Transverse colon (tissue), 4 donors: Measurements from ENCODE around the gene KRTAP12-2.

Experiments
- EP300 ChIP-seq: sonication (generic); formaldehyde crosslinking; IDR thresholded peaks from one replicate; pipeline ENCODE4 v1.6.1; 2017; ENCODE audit warnings: antibody characterized with exemption, low read depth
- POLR2A ChIP-seq: fragments of 450-650 bp; IDR thresholded peaks from one replicate; pipeline ENCODE4 v1.6.1; 2016; ENCODE audit warnings: antibody characterized with exemption, mild to moderate bottlenecking, moderate library complexity
- POLR2AphosphoS5 ChIP-seq, 3 donors: sonication (generic); formaldehyde crosslinking; IDR thresholded peaks; one replicate each; pipeline ENCODE4 v1.6.1; 2016; ENCODE audit warnings: antibody characterized with exemption in 3 of 3
- TF ChIP-seq, protein P1 (sequence below), 5 experiments: fragments of 200-600 bp in 3 of 5; fragments of 450-650 bp in 2 of 5; sonication (generic) in 3 of 5; IDR thresholded peaks; 1 replicate in 2 of 5; 2 replicates in 3 of 5; pipeline ENCODE4 v1.5.1; 2016 to 2017; ENCODE audit warnings: antibody characterized with exemption in 5 of 5, inconsistent platforms in 3 of 5, mild to moderate bottlenecking in 2 of 5, moderate library complexity in 1 of 5

- TF ChIP-seq POLR2A (no peak), EP300 (no peak), POLR2AphosphoS5 (IDR thresholded peaks at IDR 0.05) (no peak)
- TF ChIP-seq, protein P1, sequence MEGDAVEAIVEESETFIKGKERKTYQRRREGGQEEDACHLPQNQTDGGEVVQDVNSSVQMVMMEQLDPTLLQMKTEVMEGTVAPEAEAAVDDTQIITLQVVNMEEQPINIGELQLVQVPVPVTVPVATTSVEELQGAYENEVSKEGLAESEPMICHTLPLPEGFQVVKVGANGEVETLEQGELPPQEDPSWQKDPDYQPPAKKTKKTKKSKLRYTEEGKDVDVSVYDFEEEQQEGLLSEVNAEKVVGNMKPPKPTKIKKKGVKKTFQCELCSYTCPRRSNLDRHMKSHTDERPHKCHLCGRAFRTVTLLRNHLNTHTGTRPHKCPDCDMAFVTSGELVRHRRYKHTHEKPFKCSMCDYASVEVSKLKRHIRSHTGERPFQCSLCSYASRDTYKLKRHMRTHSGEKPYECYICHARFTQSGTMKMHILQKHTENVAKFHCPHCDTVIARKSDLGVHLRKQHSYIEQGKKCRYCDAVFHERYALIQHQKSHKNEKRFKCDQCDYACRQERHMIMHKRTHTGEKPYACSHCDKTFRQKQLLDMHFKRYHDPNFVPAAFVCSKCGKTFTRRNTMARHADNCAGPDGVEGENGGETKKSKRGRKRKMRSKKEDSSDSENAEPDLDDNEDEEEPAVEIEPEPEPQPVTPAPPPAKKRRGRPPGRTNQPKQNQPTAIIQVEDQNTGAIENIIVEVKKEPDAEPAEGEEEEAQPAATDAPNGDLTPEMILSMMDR (IDR thresholded peaks at IDR 0.05): no peak
Observed at GRCh38 chr21:44658913-44659595, 7.7 kb downstream of the KRTAP12-2 start.
